HK-2 (cell line): Measurements from ENCODE around the gene ITGB5.

Source experiments
- DNase-seq: peaks from one replicate; pipeline ENCODE4 v3.0.0-alpha.2; 2018; ENCODE audit not compliant: unreplicated experiment

ITGB5 gene

GRCh38 chr3:124896824-124897526, 9.8 kb upstream of the ITGB5 start:
- DNase-seq, result no peak

GRCh38 chr3:124895756-124896155, 8.6 kb upstream of the ITGB5 start:
- no peak for DNase-seq

GRCh38 chr3:124893526-124893925, 6.4 kb upstream of the ITGB5 start:
- DNase-seq, result no peak

GRCh38 chr3:124890573-124891190, 3.5 kb upstream of the ITGB5 start:
- no peak for DNase-seq

- no peak for DNase-seq
Measured at GRCh38 chr3:124888482-124889441, 1.6 kb upstream of the ITGB5 start.

GRCh38 chr3:124887932-124888298, 750 bp upstream of the ITGB5 start:
- no peak for DNase-seq

- peak; percentile 73 for DNase-seq
Measured at GRCh38 chr3:124886168-124887056, 753 bp downstream of the ITGB5 start.

GRCh38 chr3:124885466-124886167, 1.5 kb downstream of the ITGB5 start:
- no peak for DNase-seq

- no peak for DNase-seq
Measured at GRCh38 chr3:124884474-124885101, 2.6 kb downstream of the ITGB5 start.

GRCh38 chr3:124883766-124884473, 3.2 kb downstream of the ITGB5 start:
- DNase-seq, result no peak

- no peak for DNase-seq
Measured at GRCh38 chr3:124882816-124883747, 4.1 kb downstream of the ITGB5 start.

- DNase-seq, result no peak
Measured at GRCh38 chr3:124881976-124882697, 5.0 kb downstream of the ITGB5 start.

GRCh38 chr3:124879337-124879680, 7.9 kb downstream of the ITGB5 start:
- DNase-seq, result no peak

- DNase-seq, result peak; percentile 75
Measured at GRCh38 chr3:124878561-124879336, 8.4 kb downstream of the ITGB5 start.

- no peak for DNase-seq
Measured at GRCh38 chr3:124877674-124878073, 9.5 kb downstream of the ITGB5 start.

GRCh38 chr3:124876401-124876878, 10.7 kb downstream of the ITGB5 start:
- DNase-seq, result no peak

- DNase-seq, result no peak
Measured at GRCh38 chr3:124873226-124873625, 13.9 kb downstream of the ITGB5 start.
